Vagina (tissue), 2 donors: Measurements from ENCODE around the gene CDC42.

Experiments used
- POLR2AphosphoS5 ChIP-seq, 2 donors: sonication (generic); formaldehyde crosslinking; IDR thresholded peaks; one replicate each; pipeline ENCODE4 v1.9.0; 2017; ENCODE audit warnings: antibody characterized with exemption in 2 of 2, mild to moderate bottlenecking in 2 of 2, low read depth in 1 of 2; ENCODE audit not compliant: insufficient read depth in 1 of 2
- TF ChIP-seq, protein P1 (sequence below), 3 experiments: fragments of 450-650 bp in 2 of 3; fragments of 200-600 bp in 1 of 3; sonication (generic) in 1 of 3; IDR thresholded peaks; one replicate each; pipeline ENCODE4 v1.5.1; 2017 to 2019; ENCODE audit warnings: antibody characterized with exemption in 3 of 3, mild to moderate bottlenecking in 2 of 3, moderate library complexity in 2 of 3

- TF ChIP-seq, protein P1, sequence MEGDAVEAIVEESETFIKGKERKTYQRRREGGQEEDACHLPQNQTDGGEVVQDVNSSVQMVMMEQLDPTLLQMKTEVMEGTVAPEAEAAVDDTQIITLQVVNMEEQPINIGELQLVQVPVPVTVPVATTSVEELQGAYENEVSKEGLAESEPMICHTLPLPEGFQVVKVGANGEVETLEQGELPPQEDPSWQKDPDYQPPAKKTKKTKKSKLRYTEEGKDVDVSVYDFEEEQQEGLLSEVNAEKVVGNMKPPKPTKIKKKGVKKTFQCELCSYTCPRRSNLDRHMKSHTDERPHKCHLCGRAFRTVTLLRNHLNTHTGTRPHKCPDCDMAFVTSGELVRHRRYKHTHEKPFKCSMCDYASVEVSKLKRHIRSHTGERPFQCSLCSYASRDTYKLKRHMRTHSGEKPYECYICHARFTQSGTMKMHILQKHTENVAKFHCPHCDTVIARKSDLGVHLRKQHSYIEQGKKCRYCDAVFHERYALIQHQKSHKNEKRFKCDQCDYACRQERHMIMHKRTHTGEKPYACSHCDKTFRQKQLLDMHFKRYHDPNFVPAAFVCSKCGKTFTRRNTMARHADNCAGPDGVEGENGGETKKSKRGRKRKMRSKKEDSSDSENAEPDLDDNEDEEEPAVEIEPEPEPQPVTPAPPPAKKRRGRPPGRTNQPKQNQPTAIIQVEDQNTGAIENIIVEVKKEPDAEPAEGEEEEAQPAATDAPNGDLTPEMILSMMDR (IDR thresholded peaks at IDR 0.05) = no peak
- no peak for TF ChIP-seq POLR2AphosphoS5 (IDR thresholded peaks at IDR 0.05; ENCODE audit: insufficient read depth in 1 of 2, low read depth in 1 of 2)
Observed at GRCh38 chr1:22030057-22030456, 22.5 kb upstream of the CDC42 start.
